G401.6 (cell line): ENCODE results near the gene NPBWR2.

Experiments used
- FAIRE-seq: peaks from 2 replicates; lab custom pipeline; 2012; peaks lifted over from hg19 to GRCh38; lab: Jason Lieb, UNC

The NPBWR2 gene

DNA sequence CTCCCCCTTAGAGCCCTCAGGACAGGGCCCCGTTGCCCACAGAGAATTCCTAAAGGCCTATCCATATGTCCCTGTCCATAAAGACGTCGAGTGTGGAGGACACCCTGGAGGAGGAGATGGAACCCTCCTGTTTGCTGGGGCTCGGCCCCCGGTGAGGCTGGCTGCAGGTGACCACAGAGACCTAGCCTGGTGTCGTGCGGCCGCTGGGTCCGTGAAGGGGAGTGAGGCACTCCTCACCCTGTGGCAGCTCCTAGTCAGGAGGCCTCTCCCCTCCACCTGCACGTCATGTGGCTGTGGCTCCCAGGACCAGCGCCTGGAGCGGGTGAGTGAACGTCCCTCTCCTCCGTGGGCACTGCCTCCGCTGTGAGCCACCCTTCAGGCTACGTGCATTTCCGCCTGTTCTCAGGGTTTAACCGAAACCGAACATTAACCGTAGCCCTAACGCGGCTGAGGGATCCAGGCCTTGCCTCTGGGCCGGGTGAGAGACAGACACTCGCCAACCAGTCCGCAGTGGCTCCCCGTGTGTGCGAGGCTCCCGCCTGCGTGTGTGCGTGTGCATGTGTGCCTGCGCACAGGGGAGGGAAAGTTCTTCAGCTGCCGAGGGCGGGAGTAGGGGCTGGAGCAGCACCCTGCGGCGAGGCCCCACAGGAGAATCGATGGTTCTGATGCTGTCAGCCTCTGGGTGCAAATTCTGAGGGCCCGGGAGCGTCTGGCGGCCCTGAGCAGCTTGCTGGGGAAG, 50.3 kb downstream of the NPBWR2 start:
- FAIRE-seq = no peak

DNA sequence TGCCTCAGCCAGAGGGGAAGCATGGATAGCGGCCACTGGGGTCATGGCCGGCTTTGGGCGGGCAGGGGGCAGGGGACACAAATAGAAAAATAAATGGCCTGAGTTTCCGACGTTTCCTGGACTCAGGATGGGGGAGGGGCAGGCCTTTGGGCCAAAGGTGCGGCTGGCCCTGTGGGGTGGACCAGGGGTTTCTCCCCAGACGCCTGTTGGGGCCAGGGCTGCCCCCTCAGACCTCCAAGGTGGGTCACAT, 50.8 kb downstream of the NPBWR2 start:
- FAIRE-seq = no peak

GRCh38 chr20:64055893-64056638, 51.3 kb downstream of the NPBWR2 start:
- no peak for FAIRE-seq

DNA sequence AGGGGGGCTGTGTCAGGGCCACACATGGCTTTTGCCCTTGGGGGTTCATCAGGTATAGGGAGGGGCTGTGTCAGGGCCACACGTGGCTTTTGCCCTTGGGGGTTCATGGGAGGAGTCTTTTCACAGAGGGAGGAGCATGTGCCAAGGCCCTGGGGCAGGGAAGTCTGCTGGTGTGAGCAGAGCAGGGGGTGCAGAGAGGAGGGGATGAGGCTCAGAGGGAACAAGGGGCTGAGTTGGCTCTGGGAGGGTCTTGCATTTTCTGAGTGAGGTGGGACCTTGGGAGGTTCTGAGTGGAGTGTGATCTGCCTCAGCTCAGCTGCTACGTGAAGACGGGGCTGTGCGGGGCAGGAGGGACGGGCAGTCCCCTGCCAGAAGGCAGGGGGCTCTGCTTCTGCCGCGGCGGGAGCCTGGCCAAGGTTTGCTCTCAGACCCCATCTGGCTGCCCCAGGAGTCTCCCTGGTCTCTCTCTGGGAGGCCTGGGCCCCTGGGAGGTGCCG, 51.9 kb downstream of the NPBWR2 start:
- no peak for FAIRE-seq

GRCh38 chr20:64053841-64054661, 53.3 kb downstream of the NPBWR2 start:
- no peak for FAIRE-seq
